HCT116 (cell line): ENCODE measurements around the gene COMMD6. TPM values are rescaled to one million over a fixed set of nuclear protein-coding genes. Genes with fewer than 3 reads are reported as not detected.

Source experiments
- ATAC-seq: fragments of 200-7000 bp; cut with Tn5 transposase; 2 replicates; pipeline ENCODE4 v1.9.1; 2020; ENCODE audit warnings: mild to moderate bottlenecking, moderate library complexity
- BruUV-seq: library from RNA; stranded (reverse); fragments of 400-500 nt; replicated peaks from 2 replicates; lab custom pipeline; 2021; lab: Mats Ljungman, UMichigan
- CTCF ChIA-PET: fragments of 300-600 bp; sonication (Branson Sonifier 250); formaldehyde crosslinking; loops from one replicate; lab custom pipeline; 2021; ENCODE audit warnings: antibody characterized with exemption; lab: Charles Lee
- POLR2A ChIA-PET: fragments of 300-600, 350-600 bp; sonication (Branson Sonifier 250); formaldehyde crosslinking; loops from one replicate; lab custom pipeline; 2021; ENCODE audit warnings: antibody characterized with exemption; lab: Charles Lee
- RAD21 ChIA-PET, 2 experiments: fragments of 300-600 bp; sonication (Branson Sonifier 250); formaldehyde crosslinking; loops; one replicate each; lab custom pipeline; 2023; ENCODE audit warnings: low total read pairs in 2 of 2; ENCODE audit not compliant: uncharacterized antibody in 2 of 2, unreplicated experiment in 2 of 2, low non-redundant PET in 1 of 2; lab: Charles Lee
- DNase-seq: peaks from one replicate; pipeline ENCODE4 v3.0.0-alpha.2; 2010; ENCODE audit warnings: low read depth, low spot score
- H2AFZ ChIP-seq: fragments of 200-600 bp; shearing (Covaris generic), sonication (generic); 2 replicates; pipeline ENCODE4 v1.6.1; 2017; ENCODE audit warnings: low read depth, mixed run types, mixed read lengths, antibody characterized with exemption, low read length; ENCODE audit not compliant: poor library complexity, severe bottlenecking
- H3K27ac ChIP-seq: 2 replicates; pipeline ENCODE4 v1.5.1; 2012; ENCODE audit warnings: low read depth, low read length
- H3K27me3 ChIP-seq: fragments of 200-600 bp; sonication (generic); 2 replicates; pipeline ENCODE4 v1.6.1; 2016; ENCODE audit warnings: mixed run types, low read length, mixed read lengths; ENCODE audit not compliant: insufficient read depth
- H3K36me3 ChIP-seq, 2 experiments: fragments of 200-500 bp in 1 of 2; fragments of 200-600 bp in 1 of 2; sonication (Bioruptor generic) in 1 of 2; sonication (generic) in 1 of 2; 2 replicates each; pipeline versions ENCODE4 v1.5.1 to v1.6.1; 2014 to 2016; ENCODE audit warnings: low read length in 2 of 2, inconsistent platforms in 1 of 2, mixed read lengths in 1 of 2, mixed run types in 1 of 2; ENCODE audit not compliant: insufficient read depth in 2 of 2, control insufficient read depth in 1 of 2
- H3K4me1 ChIP-seq, 2 experiments: fragments of 200-600 bp in 1 of 2; sonication (generic) in 1 of 2; 2 replicates each; pipeline versions ENCODE4 v1.5.1 to v1.6.1; 2012 to 2017; ENCODE audit warnings: low read length in 2 of 2, inconsistent platforms in 1 of 2, mild to moderate bottlenecking in 1 of 2, mixed read lengths in 1 of 2, mixed run types in 1 of 2, moderate library complexity in 1 of 2; ENCODE audit not compliant: insufficient read depth in 2 of 2, control insufficient read depth in 1 of 2
- H3K4me2 ChIP-seq: fragments of 200-600 bp; sonication (generic); 2 replicates; pipeline ENCODE4 v1.6.1; 2017; ENCODE audit warnings: mixed run types, low read length, mixed read lengths
- H3K4me3 ChIP-seq, 2 experiments: fragments of 200-600 bp in 1 of 2; sonication (generic) in 1 of 2; replicated peaks in 1 of 2; 2 replicates each; pipeline ENCODE4 v1.5.1; 2011 to 2016; ENCODE audit warnings: low read length in 2 of 2, control low read depth in 1 of 2, low read depth in 1 of 2, mild to moderate bottlenecking in 1 of 2, mixed read lengths in 1 of 2, mixed run types in 1 of 2
- H3K79me2 ChIP-seq: fragments of 200-600 bp; sonication (generic); 2 replicates; pipeline ENCODE4 v1.6.1; 2017; ENCODE audit warnings: mild to moderate bottlenecking, mixed run types, low read length, moderate library complexity, mixed read lengths; ENCODE audit not compliant: insufficient read depth
- H3K9ac ChIP-seq: fragments of 200-600 bp; sonication (generic); 2 replicates; pipeline ENCODE4 v1.6.1; 2016; ENCODE audit warnings: low read length, mixed read lengths
- H3K9me2 ChIP-seq: fragments of 200-600 bp; sonication (generic), shearing (Covaris generic); 2 replicates; pipeline ENCODE4 v1.6.1; 2017; ENCODE audit warnings: mixed run types, mild to moderate bottlenecking, moderate library complexity; ENCODE audit not compliant: insufficient read depth
- H3K9me3 ChIP-seq, 2 experiments: fragments of 200-500 bp in 1 of 2; fragments of 200-600 bp in 1 of 2; sonication (Bioruptor generic) in 1 of 2; sonication (generic) in 1 of 2; 2 replicates each; pipeline ENCODE4 v1.6.1; 2014 to 2017; ENCODE audit warnings: low read length in 2 of 2, mixed read lengths in 2 of 2, inconsistent platforms in 1 of 2, low read depth in 1 of 2, mild to moderate bottlenecking in 1 of 2, mixed run types in 1 of 2, moderate library complexity in 1 of 2; ENCODE audit not compliant: control insufficient read depth in 1 of 2, insufficient read depth in 1 of 2
- H4K20me1 ChIP-seq: fragments of 200-600 bp; sonication (generic), shearing (Covaris generic); 2 replicates; pipeline ENCODE4 v1.6.1; 2017; ENCODE audit warnings: mixed run types, mild to moderate bottlenecking, moderate library complexity; ENCODE audit not compliant: insufficient read depth
- CEBPB ChIP-seq: IDR thresholded peaks from 2 replicates; pipeline ENCODE4 v1.6.1; 2012; ENCODE audit warnings: low read depth
- CTCF ChIP-seq, 3 experiments: fragments of 200-600 bp in 1 of 3; sonication (generic) in 1 of 3; IDR thresholded peaks in 2 of 3; conservative IDR thresholded peaks in 1 of 3; 2 replicates each; pipeline ENCODE4 v1.5.1; 2012 to 2017; ENCODE audit warnings: low read depth in 2 of 3, low read length in 2 of 3, antibody characterized with exemption in 1 of 3, borderline replicate concordance in 1 of 3, control low read depth in 1 of 3, mild to moderate bottlenecking in 1 of 3, mixed read lengths in 1 of 3, mixed run types in 1 of 3, moderate library complexity in 1 of 3; ENCODE audit not compliant: insufficient read depth in 1 of 3
- EGR1 ChIP-seq: IDR thresholded peaks from 2 replicates; pipeline ENCODE4 v1.6.1; 2012; ENCODE audit warnings: low read depth
- EZH2 ChIP-seq: fragments of 200-600 bp; sonication (generic); IDR thresholded peaks from 2 replicates; pipeline ENCODE4 v1.6.1; 2017; ENCODE audit warnings: antibody characterized with exemption, mixed run types
- FOSL1 ChIP-seq: IDR thresholded peaks from 2 replicates; pipeline ENCODE4 v1.6.1; 2012; ENCODE audit warnings: low read depth
- JUND ChIP-seq: IDR thresholded peaks from 2 replicates; pipeline ENCODE4 v1.6.1; 2012
- POLR2AphosphoS5 ChIP-seq: IDR thresholded peaks from 2 replicates; pipeline ENCODE4 v1.6.1; 2011; ENCODE audit warnings: mild to moderate bottlenecking, low read depth, low read length, moderate library complexity
- RAD21 ChIP-seq: IDR thresholded peaks from 2 replicates; pipeline ENCODE4 v1.6.1; 2012; ENCODE audit warnings: low read depth, mild to moderate bottlenecking
- SIN3A ChIP-seq: IDR thresholded peaks from 2 replicates; pipeline ENCODE4 v1.6.1; 2012; ENCODE audit warnings: low read depth
- SRF ChIP-seq: IDR thresholded peaks from 2 replicates; pipeline ENCODE4 v1.6.1; 2012; ENCODE audit warnings: low read depth
- TCF7L2 ChIP-seq: IDR thresholded peaks from 2 replicates; pipeline ENCODE4 v1.7.0; 2011; ENCODE audit warnings: borderline replicate concordance, inconsistent platforms; ENCODE audit not compliant: insufficient read depth, insufficient read length; ENCODE audit errors: extremely low read depth
- YY1 ChIP-seq: IDR thresholded peaks from 2 replicates; pipeline ENCODE4 v1.6.1; 2011; ENCODE audit warnings: low read length, low read depth, moderate library complexity, mild to moderate bottlenecking; ENCODE audit not compliant: insufficient replicate concordance; ENCODE audit errors: extremely low read depth
- ZFX ChIP-seq: fragments of 450-650 bp; IDR thresholded peaks from 2 replicates; pipeline ENCODE4 v1.6.1; 2017
- intact Hi-C: fragments of 100-400 bp; cut with micrococcal nuclease; formaldehyde crosslinking; loops from 2 replicates; pipeline ENCODE4 v1.10.0; 2022
- total RNA-seq: library from RNA; stranded (reverse); gene quantifications from one replicate; pipeline ENCODE4 v1.2.1, GENCODE V29; 2021; ENCODE audit not compliant: unreplicated experiment
- TF ChIP-seq, protein P1 (sequence below): IDR thresholded peaks from 2 replicates; pipeline ENCODE4 v1.6.1; 2011; ENCODE audit warnings: mild to moderate bottlenecking, low read length, moderate library complexity; ENCODE audit not compliant: insufficient replicate concordance; ENCODE audit errors: extremely low read depth
- TF ChIP-seq, protein P2 (sequence below): IDR thresholded peaks from 2 replicates; pipeline ENCODE4 v1.6.1; 2012; ENCODE audit warnings: low read depth

COMMD6 gene
- total RNA-seq, 1 experiment from 2014 or later: 108 TPM

DNA sequence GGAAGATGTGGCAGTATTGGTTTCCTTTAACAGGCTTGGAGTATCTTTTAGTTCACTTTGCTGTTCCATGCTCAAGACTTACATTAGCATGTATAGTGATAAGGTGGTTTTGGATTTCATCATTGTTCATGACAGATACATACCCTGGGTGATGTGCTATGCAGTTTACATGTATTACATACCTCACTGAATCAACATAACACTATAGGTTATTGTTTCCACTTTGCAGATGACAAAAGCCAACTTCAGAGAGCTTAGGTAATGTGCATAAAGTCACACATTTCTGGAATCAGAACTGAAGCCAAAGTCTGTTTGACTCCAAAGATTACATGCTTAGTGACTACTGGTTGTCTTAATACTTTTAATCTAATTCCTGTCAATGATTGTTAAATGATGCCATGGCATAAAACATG, 7.1 kb downstream of the COMMD6 start (continued):
- TF ChIP-seq, protein P1, sequence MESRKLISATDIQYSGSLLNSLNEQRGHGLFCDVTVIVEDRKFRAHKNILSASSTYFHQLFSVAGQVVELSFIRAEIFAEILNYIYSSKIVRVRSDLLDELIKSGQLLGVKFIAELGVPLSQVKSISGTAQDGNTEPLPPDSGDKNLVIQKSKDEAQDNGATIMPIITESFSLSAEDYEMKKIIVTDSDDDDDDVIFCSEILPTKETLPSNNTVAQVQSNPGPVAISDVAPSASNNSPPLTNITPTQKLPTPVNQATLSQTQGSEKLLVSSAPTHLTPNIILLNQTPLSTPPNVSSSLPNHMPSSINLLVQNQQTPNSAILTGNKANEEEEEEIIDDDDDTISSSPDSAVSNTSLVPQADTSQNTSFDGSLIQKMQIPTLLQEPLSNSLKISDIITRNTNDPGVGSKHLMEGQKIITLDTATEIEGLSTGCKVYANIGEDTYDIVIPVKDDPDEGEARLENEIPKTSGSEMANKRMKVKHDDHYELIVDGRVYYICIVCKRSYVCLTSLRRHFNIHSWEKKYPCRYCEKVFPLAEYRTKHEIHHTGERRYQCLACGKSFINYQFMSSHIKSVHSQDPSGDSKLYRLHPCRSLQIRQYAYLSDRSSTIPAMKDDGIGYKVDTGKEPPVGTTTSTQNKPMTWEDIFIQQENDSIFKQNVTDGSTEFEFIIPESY: no peak
- TF ChIP-seq POLR2AphosphoS5 (no peak), EGR1 (no peak), YY1 (no peak)

GRCh38 chr13:75521956-75522355, 15.7 kb downstream of the COMMD6 start:
- H3K9ac ChIP-seq: no peak overlapping the region
- H3K4me2 ChIP-seq: no peak overlapping the region
- DNase-seq (no peak), ATAC-seq (no peak)
- H3K9me2 ChIP-seq: no peaks in the 10 kb centered on the region
- H3K79me2 ChIP-seq: no peaks in the 10 kb centered on the region
- H4K20me1 ChIP-seq: no peaks in the 10 kb centered on the region
- no peak overlapping the region for H3K4me3 ChIP-seq
- no peaks in the 10 kb centered on the region for H3K9me3 ChIP-seq
- ChIA-PET RAD21 (no interaction called here), POLR2A (no interaction called here), CTCF (no interaction called here)
- no peaks in the 10 kb centered on the region for H3K27me3 ChIP-seq
- peaks cover 0 to 9% of the 10 kb centered on the region in 2 experiments; a peak in 2 of 4 replicates for H3K36me3 ChIP-seq
- H3K4me1 ChIP-seq: no peaks in the 10 kb centered on the region
- H3K27ac ChIP-seq: no peak overlapping the region
- no peak for TF ChIP-seq FOSL1
- no peak for TF ChIP-seq ZFX
- TF ChIP-seq EGR1: no peak
- TF ChIP-seq CEBPB: no peak
- no peak for TF ChIP-seq EZH2
- TF ChIP-seq CTCF (IDR thresholded peaks at IDR 0.05 in 2 of 3, conservative IDR thresholded peaks at IDR 0.05 in 1 of 3; ENCODE audit: borderline replicate concordance in 1 of 3, insufficient read depth in 1 of 3, low read depth in 2 of 3, low read length in 2 of 3): no peak
- no peak for TF ChIP-seq SRF
- no peak for TF ChIP-seq JUND
- TF ChIP-seq, protein P2, sequence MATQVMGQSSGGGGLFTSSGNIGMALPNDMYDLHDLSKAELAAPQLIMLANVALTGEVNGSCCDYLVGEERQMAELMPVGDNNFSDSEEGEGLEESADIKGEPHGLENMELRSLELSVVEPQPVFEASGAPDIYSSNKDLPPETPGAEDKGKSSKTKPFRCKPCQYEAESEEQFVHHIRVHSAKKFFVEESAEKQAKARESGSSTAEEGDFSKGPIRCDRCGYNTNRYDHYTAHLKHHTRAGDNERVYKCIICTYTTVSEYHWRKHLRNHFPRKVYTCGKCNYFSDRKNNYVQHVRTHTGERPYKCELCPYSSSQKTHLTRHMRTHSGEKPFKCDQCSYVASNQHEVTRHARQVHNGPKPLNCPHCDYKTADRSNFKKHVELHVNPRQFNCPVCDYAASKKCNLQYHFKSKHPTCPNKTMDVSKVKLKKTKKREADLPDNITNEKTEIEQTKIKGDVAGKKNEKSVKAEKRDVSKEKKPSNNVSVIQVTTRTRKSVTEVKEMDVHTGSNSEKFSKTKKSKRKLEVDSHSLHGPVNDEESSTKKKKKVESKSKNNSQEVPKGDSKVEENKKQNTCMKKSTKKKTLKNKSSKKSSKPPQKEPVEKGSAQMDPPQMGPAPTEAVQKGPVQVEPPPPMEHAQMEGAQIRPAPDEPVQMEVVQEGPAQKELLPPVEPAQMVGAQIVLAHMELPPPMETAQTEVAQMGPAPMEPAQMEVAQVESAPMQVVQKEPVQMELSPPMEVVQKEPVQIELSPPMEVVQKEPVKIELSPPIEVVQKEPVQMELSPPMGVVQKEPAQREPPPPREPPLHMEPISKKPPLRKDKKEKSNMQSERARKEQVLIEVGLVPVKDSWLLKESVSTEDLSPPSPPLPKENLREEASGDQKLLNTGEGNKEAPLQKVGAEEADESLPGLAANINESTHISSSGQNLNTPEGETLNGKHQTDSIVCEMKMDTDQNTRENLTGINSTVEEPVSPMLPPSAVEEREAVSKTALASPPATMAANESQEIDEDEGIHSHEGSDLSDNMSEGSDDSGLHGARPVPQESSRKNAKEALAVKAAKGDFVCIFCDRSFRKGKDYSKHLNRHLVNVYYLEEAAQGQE: no peak
- TF ChIP-seq TCF7L2: no peak
- no peak for TF ChIP-seq RAD21
- no peak for TF ChIP-seq YY1
- no peak for TF ChIP-seq POLR2AphosphoS5
- TF ChIP-seq SIN3A: no peak
- BruUV-seq: no TSS peak
- intact Hi-C loops: no loop called here
- no peak overlapping the region for H2AFZ ChIP-seq
